ENCODE measurements around the gene HECTD2.
"Not testable (repeated sequence)": the region's sequence is repeated elsewhere in the genome, so short reads cannot be mapped to it uniquely, and the experiment has no call there.

Gene HECTD2

DNA sequence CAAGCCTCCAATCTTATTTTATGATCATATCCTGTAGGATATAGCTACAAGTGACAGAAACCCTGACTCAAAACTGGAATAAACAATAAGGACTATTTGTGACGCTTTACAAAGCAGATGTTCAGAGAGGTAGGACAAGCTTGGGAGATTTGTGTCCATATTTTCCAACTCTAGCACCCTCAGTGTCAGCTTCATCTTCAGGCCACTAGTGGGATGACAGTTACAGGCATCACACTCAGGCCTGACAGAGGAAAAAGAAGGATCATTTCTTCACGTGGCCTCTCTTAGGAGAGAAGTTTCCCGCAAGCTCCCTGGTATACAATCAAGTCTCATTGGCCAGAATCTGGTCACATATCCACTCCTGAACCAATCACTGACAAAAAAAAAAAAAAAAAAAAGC lies 148.3 kb downstream of the HECTD2 start:
- TF ChIP-seq EZH2phosphoT487 (IDR thresholded peaks at IDR 0.05; ENCODE audit: low read depth): no peak
- TF ChIP-seq, protein P1, sequence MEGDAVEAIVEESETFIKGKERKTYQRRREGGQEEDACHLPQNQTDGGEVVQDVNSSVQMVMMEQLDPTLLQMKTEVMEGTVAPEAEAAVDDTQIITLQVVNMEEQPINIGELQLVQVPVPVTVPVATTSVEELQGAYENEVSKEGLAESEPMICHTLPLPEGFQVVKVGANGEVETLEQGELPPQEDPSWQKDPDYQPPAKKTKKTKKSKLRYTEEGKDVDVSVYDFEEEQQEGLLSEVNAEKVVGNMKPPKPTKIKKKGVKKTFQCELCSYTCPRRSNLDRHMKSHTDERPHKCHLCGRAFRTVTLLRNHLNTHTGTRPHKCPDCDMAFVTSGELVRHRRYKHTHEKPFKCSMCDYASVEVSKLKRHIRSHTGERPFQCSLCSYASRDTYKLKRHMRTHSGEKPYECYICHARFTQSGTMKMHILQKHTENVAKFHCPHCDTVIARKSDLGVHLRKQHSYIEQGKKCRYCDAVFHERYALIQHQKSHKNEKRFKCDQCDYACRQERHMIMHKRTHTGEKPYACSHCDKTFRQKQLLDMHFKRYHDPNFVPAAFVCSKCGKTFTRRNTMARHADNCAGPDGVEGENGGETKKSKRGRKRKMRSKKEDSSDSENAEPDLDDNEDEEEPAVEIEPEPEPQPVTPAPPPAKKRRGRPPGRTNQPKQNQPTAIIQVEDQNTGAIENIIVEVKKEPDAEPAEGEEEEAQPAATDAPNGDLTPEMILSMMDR (IDR thresholded peaks at IDR 0.05; ENCODE audit: low read depth, low read length): no peak
- H4K20me1 ChIP-seq (ENCODE audit: insufficient read depth, low read length): no peaks in the 10 kb centered on the region
- no peak overlapping the region for H2AFZ ChIP-seq (ENCODE audit: low read depth, low read length)
- H3K9me3 ChIP-seq (ENCODE audit: insufficient read depth, low read length): peaks cover 16% of the 10 kb centered on the region; the same call in 1 of the 2 replicates
- H3K27me3 ChIP-seq (ENCODE audit: low read depth, low read length): no peaks in the 10 kb centered on the region
- H3K4me3 ChIP-seq (ENCODE audit: low read length): peak overlapping the region; percentile 19; the same call in 1 of the 2 replicates
- H3K79me2 ChIP-seq (ENCODE audit: low read length): no peaks in the 10 kb centered on the region
- H3K27ac ChIP-seq (ENCODE audit: low read length): peak overlapping the region; percentile 78
- H3K4me2 ChIP-seq (ENCODE audit: low read length): peak overlapping the region; percentile 80
- peaks cover 39% of the 10 kb centered on the region for H3K4me1 ChIP-seq (ENCODE audit: low read length)
- H3K36me3 ChIP-seq (replicated peaks; ENCODE audit: low read depth, low read length): peaks cover 8% of the 10 kb centered on the region
- H3K9ac ChIP-seq (ENCODE audit: low read length): peak overlapping the region; percentile 26; the same call in 1 of the 2 replicates

DNA sequence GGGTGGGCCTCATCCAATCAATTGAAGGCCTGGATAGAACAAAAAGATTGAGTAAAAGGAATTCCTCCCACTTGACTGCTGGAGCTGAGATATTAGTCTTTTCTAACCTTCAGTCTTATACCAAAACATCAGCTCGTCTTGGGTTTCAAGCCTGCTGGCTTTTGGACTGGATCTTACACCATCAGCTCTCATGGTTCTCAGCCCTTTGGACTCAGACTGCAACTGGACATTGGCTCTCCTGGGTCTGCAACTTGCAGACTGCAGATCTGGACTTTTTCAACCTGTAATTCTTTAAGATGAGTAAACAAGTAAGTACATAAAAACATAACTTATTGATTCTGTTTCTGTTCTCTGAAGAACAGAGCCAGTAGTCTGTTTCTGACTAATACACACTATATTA lies 149.0 kb downstream of the HECTD2 start:
- Histone ChIP-seq H4K20me1 (ENCODE audit: insufficient read depth, low read length) (no peaks in the 10 kb centered on the region), H3K27ac (ENCODE audit: low read length) (no peak overlapping the region), H3K79me2 (ENCODE audit: low read length) (no peaks in the 10 kb centered on the region), H3K4me3 (ENCODE audit: low read length) (no peak overlapping the region), H3K27me3 (ENCODE audit: low read depth, low read length) (no peaks in the 10 kb centered on the region), H3K4me2 (ENCODE audit: low read length) (no peak overlapping the region), H2AFZ (ENCODE audit: low read depth, low read length) (no peak overlapping the region), H3K9ac (ENCODE audit: low read length) (no peak overlapping the region), H3K36me3 (replicated peaks; ENCODE audit: low read depth, low read length) (peaks cover 8% of the 10 kb centered on the region), H3K4me1 (ENCODE audit: low read length) (peaks cover 39% of the 10 kb centered on the region), H3K9me3 (ENCODE audit: insufficient read depth, low read length) (peaks cover 16% of the 10 kb centered on the region; the same call in 1 of the 2 replicates)
- TF ChIP-seq, protein P1 (IDR thresholded peaks at IDR 0.05; ENCODE audit: low read depth, low read length): no peak
- no peak for TF ChIP-seq EZH2phosphoT487 (IDR thresholded peaks at IDR 0.05; ENCODE audit: low read depth)

DNA sequence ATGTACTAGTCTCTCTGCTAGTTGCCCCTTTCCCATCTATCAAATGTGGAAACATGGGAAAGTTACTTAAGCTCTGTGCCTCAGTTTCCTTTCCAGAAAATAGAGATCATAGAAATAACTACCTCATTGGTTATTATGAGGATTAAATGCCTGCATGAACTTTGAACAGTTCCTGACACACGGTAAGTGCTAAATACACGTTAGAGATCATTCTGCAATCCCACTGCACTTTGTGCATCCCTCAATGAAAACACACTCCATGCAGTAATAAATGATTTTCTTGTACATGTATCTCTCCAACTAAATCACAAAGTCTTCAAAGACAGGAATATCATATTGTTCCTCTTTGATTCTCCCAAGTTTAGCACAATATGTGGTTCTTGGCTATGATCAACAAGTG lies 149.6 kb downstream of the HECTD2 start:
- no peak overlapping the region for H3K4me3 ChIP-seq (ENCODE audit: low read length)
- TF ChIP-seq, protein P1 (IDR thresholded peaks at IDR 0.05; ENCODE audit: low read depth, low read length): no peak
- TF ChIP-seq EZH2phosphoT487 (IDR thresholded peaks at IDR 0.05; ENCODE audit: low read depth): no peak
- H3K36me3 ChIP-seq (replicated peaks; ENCODE audit: low read depth, low read length): peaks cover 8% of the 10 kb centered on the region
- H3K9ac ChIP-seq (ENCODE audit: low read length): no peak overlapping the region
- peaks cover 16% of the 10 kb centered on the region; the same call in 1 of the 2 replicates for H3K9me3 ChIP-seq (ENCODE audit: insufficient read depth, low read length)
- H3K4me1 ChIP-seq (ENCODE audit: low read length): peaks cover 39% of the 10 kb centered on the region
- no peak overlapping the region for H2AFZ ChIP-seq (ENCODE audit: low read depth, low read length)
- H4K20me1 ChIP-seq (ENCODE audit: insufficient read depth, low read length): no peaks in the 10 kb centered on the region
- no peaks in the 10 kb centered on the region for H3K27me3 ChIP-seq (ENCODE audit: low read depth, low read length)
- H3K27ac ChIP-seq (ENCODE audit: low read length): no peak overlapping the region
- no peaks in the 10 kb centered on the region for H3K79me2 ChIP-seq (ENCODE audit: low read length)
- H3K4me2 ChIP-seq (ENCODE audit: low read length): no peak overlapping the region

DNA sequence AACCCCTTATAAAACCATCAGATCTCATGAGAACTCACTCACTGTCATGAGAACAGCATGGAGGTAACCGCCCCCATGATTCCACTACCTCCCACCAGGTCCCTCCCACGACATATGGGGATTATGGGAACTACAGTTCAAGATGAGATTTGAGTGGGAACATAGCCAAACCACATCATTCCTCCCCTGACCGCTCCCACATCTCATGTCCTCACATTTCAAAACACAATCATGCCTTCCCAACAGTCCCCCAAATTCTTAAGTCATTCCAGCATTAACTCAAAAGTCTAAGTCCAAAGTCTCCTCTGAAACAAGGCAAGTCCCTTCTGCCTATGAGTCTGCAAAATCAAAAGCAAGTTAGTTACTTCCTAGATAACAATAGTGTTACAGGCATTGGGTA lies 150.7 kb downstream of the HECTD2 start:
- not testable (repeated sequence) for H3K27me3 ChIP-seq (ENCODE audit: low read depth, low read length); H2AFZ ChIP-seq (ENCODE audit: low read depth, low read length); H3K79me2 ChIP-seq (ENCODE audit: low read length); H3K9ac ChIP-seq (ENCODE audit: low read length); H4K20me1 ChIP-seq (ENCODE audit: insufficient read depth, low read length); H3K36me3 ChIP-seq (replicated peaks; ENCODE audit: low read depth, low read length); H3K4me2 ChIP-seq (ENCODE audit: low read length); H3K27ac ChIP-seq (ENCODE audit: low read length); H3K4me3 ChIP-seq (ENCODE audit: low read length)
- Histone ChIP-seq H3K4me1 (ENCODE audit: low read length) (peaks cover 40% of the 10 kb centered on the region), H3K9me3 (ENCODE audit: insufficient read depth, low read length) (peaks cover 16% of the 10 kb centered on the region; the same call in 1 of the 2 replicates)
